NCI-H2196 treated with DMSO at 0.1 percent for 48 hours (cell line): ENCODE measurements around the gene METAP2.
"Not testable (repeated sequence)": the region's sequence is repeated elsewhere in the genome, so short reads cannot be mapped to it uniquely, and the experiment has no call there.

ENCODE experiments used
- DNase-seq: peaks from one replicate; lab custom pipeline; 2025; ENCODE audit not compliant: unreplicated experiment; lab: John Stamatoyannopoulos, UW

METAP2 gene

DNA sequence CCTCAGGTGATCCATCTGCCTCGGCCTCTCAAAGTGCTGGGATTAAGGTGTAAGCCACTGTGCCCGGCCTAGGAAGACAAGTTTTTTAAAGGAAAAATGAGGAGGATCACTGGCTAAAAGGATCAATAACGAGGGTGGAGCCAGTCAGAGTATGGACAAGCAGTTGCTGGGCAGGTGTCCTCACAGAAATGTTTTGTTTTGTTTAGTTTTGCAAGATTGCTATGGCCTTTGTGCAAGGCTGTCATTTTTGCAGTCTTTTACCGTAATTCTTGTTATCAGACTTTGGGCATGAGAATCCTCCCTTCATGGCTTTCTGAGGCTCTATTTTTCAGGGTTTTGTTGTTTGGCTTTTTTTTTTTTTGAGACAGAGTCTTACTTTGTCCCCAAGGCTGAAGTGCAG is 11.9 kb upstream of the METAP2 start:
- DNase-seq: no peak

DNA sequence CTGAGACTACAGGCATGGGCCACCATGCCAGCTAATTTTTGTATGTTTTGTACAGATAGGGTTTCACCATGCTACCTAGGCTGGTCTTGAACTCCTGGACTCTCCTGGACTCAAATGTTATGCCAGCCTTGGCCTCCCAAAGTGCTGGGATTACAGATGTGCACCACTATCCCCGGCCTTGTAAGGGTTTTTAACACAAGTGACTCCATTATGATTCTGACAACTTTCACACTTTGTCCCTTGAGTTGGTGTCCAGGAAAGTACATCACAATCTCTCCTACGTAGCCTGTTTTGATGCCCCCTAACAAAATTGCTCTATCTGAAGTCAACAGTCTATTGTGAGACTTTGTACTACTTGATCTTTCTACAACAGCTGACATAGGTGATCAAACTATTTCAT is 11.4 kb upstream of the METAP2 start:
- no peak for DNase-seq

DNA sequence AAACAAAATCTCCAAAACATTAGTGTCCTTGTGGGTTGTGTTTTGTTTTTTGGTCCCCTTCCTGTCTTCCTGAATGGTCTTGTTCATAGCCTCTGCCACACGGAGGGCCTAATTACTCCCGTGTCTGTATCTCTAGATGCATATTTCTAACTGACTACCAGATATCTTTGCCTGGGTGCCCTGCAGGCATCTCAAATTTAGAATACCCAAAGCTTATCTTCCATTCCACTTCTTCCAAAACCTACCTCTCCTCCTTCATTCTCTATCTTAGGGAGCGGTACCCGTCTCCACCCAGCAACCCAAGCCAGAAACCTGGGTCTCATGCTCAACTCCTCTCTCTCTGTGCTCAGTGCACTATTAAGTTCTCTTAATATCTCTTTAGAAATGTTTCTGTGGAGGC is 10.9 kb upstream of the METAP2 start:
- DNase-seq: no peak

DNA sequence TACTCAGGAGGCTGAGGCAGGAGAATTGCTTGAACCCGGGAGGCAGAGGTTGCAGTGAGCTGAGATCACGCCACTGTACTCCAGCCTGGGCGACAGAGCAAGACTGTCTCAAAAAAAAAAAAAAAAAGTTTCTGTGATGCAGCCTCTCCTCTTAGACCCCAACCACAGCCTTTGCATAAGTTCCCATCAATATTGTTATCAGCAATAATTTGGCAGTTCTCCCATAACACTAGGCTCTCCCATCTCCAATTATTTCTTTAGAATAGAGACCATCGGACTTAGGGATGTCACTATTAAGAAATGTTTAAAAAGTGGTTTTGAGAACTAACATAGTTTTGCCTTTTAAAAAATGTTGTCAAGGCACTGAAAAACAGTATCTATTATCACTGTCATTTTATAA is 10.2 kb upstream of the METAP2 start:
- DNase-seq: not testable (repeated sequence)

DNA sequence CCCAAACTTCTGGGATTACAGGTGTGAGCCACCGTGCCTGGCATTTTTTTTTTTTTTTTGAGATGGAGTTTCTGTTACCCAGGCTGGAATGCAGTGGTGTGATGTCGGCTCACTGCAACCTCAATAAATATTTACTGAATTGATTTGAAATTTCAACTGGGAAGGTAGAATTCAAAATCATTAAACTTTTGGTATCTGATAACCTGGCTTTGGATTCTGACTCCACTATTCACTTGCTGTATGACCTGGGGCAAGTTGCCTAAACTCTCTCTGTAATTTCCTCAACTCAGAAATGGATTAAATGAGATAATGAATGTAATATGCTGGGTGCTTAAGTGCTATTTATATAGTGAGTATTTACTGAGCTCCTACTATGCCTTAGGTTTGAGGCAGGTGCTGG is 8.7 kb upstream of the METAP2 start:
- DNase-seq: no peak

DNA sequence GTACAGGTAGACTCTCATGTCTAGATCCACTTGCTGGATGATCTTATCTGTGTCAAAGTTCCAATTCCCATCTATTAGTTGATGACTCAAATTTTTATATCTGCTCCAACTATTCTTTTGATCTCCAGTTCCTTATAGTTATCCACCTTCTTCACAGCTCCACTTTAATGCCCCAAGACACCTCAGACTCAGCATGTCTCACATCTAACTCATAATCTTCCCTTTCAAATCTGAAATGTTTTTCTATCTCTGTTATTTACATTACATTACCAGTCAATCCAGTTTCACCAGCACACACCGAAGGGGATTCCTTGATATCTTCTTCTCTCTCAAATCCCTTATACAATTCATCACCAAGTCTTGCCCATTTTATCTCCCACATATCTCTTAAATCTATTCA is 3.7 kb upstream of the METAP2 start:
- no peak for DNase-seq

DNA sequence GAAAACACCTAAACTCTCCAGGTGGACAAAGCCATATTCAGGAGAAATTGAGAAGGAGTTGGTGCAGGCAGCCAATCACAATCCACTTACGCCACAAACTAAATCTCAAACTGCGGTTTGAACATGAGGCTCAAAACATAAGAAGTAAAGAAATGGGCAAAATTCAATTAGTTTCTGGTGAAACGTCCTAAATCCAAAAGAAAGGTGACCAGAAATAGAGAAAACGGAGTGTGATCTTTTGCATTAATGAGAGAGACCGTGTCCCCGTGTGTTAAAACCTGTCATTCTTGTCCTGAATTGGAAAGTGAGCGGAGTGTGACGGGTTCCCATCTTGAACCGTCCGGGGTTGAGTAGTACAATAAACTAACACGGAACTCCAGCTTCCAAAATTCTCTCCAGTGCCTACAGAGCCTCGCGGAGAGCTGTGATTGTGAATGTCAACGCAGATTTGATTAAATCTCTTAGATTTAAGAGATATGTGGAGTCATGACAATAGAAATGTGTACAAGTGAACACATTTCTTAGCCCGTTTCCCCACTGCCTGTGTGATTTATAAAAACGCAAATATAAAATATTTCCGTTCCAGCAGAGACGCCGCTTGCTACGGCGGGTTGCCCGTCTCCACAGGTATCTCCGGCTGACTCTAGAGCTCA is 595 bp upstream of the METAP2 start:
- DNase-seq: no peak

DNA sequence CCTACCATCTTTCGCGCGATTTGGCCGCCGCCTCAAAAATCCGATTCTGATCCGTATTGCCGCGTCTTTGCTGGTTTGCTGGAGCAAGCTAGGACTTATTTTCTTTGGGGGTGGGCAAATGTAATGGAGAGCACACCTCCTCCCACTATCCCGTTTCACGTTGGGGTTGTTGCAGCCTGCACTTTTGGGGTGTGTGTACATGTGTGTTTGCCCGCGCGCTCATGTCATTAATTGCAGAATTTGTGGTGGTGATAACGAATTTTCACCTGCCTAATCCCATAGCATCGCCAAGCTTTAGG is 657 bp downstream of the METAP2 start:
- no peak for DNase-seq

DNA sequence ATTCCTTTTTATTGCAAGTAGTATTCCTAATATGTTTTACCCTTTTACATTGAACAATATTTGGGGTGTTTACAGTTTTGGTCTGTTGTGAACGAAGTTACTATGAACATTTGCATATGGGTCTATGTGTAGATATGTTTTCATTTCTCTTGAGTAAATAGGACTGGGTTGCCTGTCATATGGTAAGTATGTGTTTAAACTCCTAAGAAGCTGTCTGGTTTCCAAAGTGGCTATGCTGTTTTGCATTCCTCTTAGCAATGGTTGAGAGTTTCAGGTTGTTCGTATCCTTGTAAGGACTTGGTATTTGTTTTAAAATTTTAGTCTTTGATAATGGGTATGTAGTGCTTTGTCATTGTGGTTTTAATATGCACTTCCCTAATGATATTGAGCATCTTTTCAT is 6.3 kb downstream of the METAP2 start:
- DNase-seq: no peak

DNA sequence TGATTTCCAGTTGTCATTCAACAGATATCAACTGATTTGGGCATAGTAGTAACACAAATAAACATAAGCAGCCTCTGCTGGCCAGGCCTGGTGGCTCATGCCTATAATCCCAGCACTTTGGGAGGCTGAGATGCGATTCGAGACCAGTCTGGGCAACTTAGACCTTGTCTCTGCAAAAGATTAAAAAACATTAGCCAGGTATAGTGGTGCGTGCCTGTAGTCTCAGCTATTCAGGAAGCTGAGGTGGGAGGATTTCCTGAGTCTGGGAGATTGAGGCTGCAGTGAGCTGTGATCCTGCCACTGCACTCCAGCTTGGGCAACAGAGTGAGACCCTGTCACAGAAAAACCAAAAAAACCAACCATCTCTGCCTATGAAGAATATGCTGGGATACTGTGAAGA is 7.1 kb downstream of the METAP2 start:
- no peak for DNase-seq

DNA sequence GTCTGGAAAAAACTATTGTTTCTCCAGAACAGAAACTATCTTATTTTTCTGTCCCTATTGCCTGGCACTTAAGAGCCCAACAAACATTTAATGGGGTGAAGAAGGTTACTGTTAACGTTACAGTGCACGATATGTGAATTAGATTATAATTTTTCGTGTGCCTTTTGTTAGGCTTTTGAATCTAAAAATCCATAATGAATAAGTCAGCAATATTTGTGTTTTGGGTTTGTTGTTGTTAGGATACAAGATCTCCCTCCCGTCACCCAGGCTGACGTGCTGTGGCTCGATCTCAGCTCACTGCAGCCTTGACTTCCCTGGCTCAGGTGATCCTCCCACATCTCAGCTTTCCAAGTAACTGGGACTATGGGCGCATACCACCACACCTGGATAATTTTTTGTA is 7.9 kb downstream of the METAP2 start:
- no peak for DNase-seq

DNA sequence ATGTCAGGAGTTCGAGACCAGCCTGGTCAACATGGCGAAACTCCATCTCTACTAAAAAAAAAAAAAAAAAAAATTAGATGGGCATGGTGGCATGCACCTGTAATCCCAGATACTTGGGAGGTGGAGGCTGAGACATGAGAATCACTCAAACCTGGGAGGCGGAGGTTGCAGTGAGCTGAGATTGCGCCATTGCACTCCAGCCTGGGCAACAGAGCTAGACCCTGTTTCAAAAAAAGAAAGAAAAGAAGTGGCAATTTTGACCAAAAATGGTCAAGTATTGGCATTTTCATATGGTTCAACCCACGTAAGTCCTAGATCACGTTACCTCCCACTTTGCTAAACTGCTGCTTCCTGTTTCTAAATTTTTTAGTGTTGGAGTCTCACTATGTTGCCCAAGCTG is 8.6 kb downstream of the METAP2 start:
- DNase-seq: not testable (repeated sequence)

DNA sequence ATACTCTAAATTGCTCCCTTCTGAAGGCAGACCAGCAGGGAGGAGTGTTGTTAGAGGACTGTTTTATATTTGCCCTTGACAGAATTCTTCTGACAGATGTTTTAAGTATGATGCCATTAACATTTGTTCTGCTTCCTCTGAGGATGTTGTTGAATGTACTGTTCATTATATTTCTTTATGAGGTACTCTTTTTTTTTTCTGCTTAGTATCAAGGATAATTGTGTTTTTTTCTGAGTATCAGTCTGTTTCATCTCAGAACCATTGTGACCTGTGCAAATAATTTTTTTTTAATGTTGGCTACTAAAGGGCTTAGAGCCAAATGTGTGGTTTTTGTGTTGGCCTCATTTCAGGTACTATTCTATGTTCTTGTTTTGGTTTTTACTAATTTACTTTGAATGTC is 10.6 kb downstream of the METAP2 start:
- DNase-seq: peak; percentile 43

DNA sequence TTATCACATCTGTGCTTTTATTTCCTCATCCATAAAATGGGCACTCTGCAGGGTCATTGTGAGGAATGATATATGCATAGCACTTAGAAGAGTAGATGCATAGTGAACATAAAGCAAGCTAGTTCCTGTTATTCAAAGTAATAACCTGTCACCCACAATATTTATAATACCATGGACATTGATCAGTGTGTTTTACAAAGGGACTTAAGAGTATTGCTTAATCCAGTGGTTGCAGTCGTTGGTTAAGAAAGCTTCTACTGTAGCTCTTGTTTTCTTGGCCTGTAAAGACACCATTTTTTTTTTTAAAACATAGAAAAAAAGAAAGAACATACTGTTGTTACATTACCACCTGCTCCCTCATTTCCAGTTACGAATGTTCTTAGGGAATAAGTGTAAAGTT is 13.1 kb downstream of the METAP2 start:
- no peak for DNase-seq

DNA sequence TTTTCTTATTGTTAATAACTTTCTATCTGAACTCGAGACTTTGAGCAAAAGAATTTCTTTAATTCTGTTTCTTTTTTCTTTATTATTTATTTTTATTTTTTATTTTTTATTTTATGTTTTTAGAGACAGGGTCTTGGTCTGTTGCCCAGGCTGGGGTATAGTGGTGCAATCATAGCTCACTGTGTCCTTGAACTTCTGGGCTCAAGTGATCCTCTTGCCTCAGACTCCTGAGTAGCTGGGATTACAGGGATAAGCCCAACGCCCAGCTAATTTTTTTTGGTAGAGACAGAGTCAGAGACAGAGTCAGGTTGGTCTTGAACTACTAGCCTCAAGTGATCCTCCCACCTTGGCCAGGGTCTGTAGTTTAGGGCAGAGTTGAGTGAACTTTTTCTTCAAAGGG is 18.5 kb downstream of the METAP2 start:
- no peak for DNase-seq

DNA sequence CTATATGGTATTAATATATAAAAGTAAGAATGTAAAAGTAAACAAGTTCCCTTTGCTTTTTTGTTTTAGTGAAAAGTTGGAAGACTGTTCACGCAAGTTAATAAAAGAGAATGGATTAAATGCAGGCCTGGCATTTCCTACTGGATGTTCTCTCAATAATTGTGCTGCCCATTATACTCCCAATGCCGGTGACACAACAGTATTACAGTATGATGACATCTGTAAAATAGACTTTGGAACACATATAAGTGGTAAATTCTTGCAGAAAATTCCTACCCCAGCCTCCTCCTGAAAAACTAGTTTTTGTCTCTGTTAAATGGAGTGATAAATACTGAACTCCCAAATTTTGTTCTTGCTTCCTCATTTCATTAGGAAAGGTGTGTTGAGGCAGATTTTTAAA is 20.9 kb downstream of the METAP2 start:
- DNase-seq: no peak

DNA sequence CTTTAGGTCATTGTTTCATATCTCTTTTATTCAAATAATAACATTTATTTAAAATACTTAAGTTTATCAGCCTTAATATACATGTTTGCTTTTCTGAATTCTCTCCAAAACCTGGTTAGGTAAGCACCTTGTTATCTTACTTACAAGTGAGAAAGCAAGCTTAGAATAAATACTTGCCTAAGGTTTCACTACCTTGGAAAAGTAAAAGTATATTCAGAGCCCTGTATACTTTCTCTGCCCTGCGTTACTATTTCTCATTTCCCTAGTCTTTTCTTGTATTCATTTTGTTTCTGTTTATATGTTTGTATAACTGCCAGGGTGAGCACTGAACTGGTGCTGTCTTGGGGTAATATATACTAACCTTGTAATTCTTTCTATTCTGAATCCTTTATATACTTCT is 21.5 kb downstream of the METAP2 start:
- no peak for DNase-seq

DNA sequence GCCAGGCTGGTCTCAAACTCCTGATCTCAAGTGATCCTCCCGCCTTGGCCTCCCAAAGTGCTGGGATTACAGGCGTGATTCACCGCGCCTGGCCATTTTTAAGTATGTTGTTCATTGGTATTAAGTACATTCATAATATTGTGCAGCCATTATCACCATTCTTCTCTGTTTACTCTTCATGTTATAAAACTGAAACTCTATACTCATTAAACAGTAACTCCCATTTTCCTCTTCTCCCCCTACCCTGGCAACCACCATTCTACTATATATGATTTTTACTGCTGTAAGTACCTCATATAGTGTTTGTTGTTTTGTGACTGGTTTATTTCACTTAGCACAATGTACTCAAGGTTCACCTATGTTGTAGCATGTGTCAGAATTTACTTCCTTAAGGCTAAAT is 23.1 kb downstream of the METAP2 start:
- DNase-seq: no peak

DNA sequence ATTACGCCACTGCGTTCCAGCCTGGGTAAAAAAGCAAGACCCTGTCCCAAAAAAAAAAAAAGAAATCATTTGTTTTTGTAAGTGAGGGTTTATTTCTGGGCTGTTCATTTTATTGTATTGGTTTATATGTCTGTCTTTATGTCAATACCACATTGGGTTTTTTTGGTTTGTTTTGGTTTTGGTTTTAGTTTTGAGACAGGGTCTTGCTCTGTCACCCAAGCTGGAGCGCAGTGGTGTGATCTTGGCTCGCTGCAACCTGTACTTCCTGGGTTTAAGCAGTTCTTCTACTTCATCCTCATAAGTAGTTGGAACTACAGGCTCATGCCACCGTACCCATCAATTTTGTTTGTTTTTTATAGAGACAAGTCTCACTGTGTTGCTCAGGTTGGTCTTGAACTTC is 25.0 kb downstream of the METAP2 start:
- no peak for DNase-seq

DNA sequence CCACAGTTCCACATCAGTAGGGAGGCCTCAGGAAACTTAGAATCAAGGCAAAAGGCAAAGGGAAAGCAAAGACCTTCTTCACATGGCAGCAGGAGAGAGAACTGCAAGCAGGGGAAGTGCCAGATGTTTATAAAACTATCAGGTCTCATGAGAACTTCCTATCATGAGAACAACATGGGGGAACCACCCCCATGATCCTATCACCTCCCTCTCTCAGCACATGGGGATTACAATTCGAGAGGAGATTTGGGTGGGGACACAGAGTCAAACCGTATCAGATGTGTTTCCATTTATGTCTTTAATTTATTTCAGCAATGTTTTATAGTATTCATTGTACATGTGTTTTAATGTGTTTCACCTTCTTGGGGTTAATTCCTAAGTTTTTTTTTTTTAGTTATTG is 25.8 kb downstream of the METAP2 start:
- DNase-seq: no peak

DNA sequence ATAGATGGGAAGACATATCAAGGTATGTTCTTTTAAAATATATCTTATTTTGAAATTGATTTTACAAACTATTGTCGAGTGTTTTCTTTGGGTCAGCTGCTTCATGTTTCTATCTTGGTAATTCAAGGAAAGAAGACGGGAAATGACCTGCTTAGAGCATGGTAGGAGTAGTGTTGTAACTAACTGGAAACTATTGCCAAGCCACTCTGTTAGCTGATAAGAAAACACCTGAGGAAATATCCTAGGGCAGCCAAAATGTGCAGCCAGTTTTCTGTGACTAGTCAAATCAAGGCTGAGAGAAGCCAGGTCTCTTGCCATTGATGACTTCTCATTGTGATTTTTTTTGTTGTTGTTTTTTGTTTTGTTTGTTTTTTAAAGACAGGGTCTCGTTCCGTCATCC is 30.2 kb downstream of the METAP2 start:
- DNase-seq: no peak

DNA sequence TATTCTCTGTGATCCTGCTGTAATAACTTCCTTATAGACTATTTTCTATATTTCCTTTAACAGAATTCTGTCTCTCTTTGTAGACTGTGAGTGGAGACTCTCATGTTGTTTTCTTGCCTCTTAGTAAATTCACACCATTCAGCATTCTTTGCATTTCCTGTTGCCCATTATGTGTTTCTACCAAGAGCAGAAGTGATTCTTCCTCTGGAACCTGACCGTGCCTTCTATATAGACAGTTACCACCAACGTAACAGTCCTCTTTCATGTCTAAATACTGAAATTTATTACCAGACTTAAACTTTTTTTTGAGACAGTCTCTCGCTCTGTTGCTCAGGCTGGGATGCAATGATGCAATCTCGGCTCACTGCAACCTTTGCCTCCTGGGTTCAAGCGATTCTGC is 31.1 kb downstream of the METAP2 start:
- no peak for DNase-seq

DNA sequence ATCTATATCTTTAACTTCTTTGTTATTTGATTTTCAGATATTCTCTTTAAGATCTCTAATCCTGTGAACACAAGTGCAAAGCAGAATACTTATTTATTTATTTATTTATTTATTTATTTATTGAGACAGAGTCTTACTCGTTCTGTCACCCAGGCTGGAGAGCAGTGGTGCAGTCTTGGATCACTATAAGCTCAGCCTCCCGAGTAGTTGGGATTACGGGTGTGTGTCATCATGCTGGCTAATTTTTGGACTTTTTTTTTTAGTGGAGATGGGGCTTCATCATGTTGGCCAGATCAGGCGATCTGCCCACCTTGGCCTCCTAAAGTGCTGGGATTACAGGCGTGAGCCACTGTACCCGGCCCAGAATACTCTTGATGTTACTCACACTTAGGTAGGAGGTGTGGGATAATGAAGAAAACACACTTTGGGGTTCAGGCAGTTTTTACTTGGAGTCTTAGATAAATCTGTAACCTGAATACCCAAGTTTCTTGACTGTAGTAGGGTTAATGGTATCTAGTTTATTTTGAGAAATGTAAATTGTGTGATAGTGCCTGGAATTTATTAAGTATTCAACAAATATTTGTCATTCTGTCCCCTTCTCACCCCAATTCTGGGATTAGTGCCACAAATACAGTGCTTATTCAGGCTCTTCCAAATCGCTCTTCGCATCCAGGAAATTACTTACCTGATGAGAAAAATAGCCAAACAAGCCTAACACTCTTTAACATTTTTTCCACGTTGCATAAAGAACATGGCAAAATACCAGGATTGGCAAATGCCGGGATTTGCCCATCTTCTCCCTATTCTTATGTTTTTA is 33.0 kb downstream of the METAP2 start:
- no peak for DNase-seq
